Heart left ventricle (tissue), 16 donors: ENCODE results near the gene ARHGAP29. TPM values are rescaled to one million over a fixed set of nuclear protein-coding genes. Genes with fewer than 3 reads are reported as not detected.

ENCODE experiments used
- ATAC-seq, 4 donors: fragments of 200-7000 bp; cut with Tn5 transposase; one replicate each; pipeline ENCODE4 v1.9.1; 2020 to 2022; ENCODE audit warnings: moderate library complexity in 4 of 4, mild to moderate bottlenecking in 3 of 4, moderate number of reproducible peaks in 1 of 4
- DNase-seq, 5 donors: peaks; one replicate each; pipeline ENCODE4 v3.0.0-alpha.2; 2020
- H3K27ac ChIP-seq, 12 donors: fragments of 200-600 bp; sonication (generic) in 4 of 12; one replicate each; pipeline versions ENCODE4 v1.5.0 to v1.8.0; 2016 to 2022; ENCODE audit warnings: mild to moderate bottlenecking in 2 of 12
- H3K27me3 ChIP-seq, 9 donors: fragments of 200-600 bp; sonication (generic) in 2 of 9; one replicate each; pipeline versions ENCODE4 v1.5.1 to v1.8.0; 2016 to 2022; ENCODE audit warnings: mild to moderate bottlenecking in 3 of 9
- H3K36me3 ChIP-seq, 9 donors: fragments of 200-600 bp; sonication (generic) in 2 of 9; one replicate each; pipeline versions ENCODE4 v1.5.0 to v1.8.0; 2018 to 2022; ENCODE audit warnings: mild to moderate bottlenecking in 2 of 9
- H3K4me1 ChIP-seq, 12 donors: fragments of 200-600 bp; sonication (generic) in 4 of 12; one replicate each; pipeline versions ENCODE4 v1.5.0 to v1.8.0; 2016 to 2022; ENCODE audit warnings: mild to moderate bottlenecking in 3 of 12
- H3K4me3 ChIP-seq, 12 donors: fragments of 200-600 bp; sonication (generic) in 4 of 12; one replicate each; pipeline versions ENCODE4 v1.5.0 to v1.8.0; 2017 to 2022; ENCODE audit warnings: mild to moderate bottlenecking in 9 of 12, moderate library complexity in 4 of 12
- H3K9me3 ChIP-seq, 12 donors: fragments of 200-600 bp; sonication (generic) in 4 of 12; one replicate each; pipeline versions ENCODE4 v1.5.0 to v1.8.0; 2016 to 2022; ENCODE audit warnings: mild to moderate bottlenecking in 1 of 12
- CTCF ChIP-seq, 12 donors: fragments of 200-600 bp; sonication (generic) in 4 of 12; IDR thresholded peaks; one replicate each; pipeline versions ENCODE4 v1.5.0 to v1.8.0; 2018 to 2022; ENCODE audit warnings: antibody characterized with exemption in 12 of 12, mild to moderate bottlenecking in 5 of 12
- POLR2A ChIP-seq, 2 donors: fragments of 450-650 bp; IDR thresholded peaks; one replicate each; pipeline ENCODE4 v1.6.1; 2017; ENCODE audit warnings: antibody characterized with exemption in 2 of 2, mild to moderate bottlenecking in 2 of 2, moderate library complexity in 2 of 2
- WGBS, 4 donors: extraction: QIAGEN DNeasy Blood & Tissue Kit in 2 of 4; methylation state at CpG; one replicate each; pipeline versions ENCODE4 v1.1.5 to v1.1.7; 2013 to 2018; 5-methylcytosine and 5-hydroxymethylcytosine counted together
- intact Hi-C, 10 donors: fragments of 100-400 bp; cut with DNase I; formaldehyde crosslinking; loops; one replicate each; pipeline versions ENCODE4 v1.11.1 to v1.14.2; 2022
- polyA plus RNA-seq, 2 donors: library from polyadenylated mRNA; stranded (reverse); fragments of 200-250 nt; gene quantifications; one replicate each; pipeline ENCODE4 v1.2.3, GENCODE V29; 2013
- total RNA-seq, 9 donors: library from RNA; depleted of rRNA in 2 of 9; stranded (reverse); fragments of >200 nt in 2 of 9; fragmentation: NEBNext Ultra II Directional in 3 of 9; extraction: Animal tissue kit (Norgen Biotek cat#: 25700) in 3 of 9; gene quantifications; one replicate each; pipeline versions ENCODE4 v1.1.0 to v1.2.4, GENCODE V29; 2016 to 2023
- donor health status: ischemic (EF 13 %, LVEDD 7.1; RV severe dilation, severe dysfunction).
- donor health status: healthy with polysubstance abuse.
- donor health status: DM: no; HTN: yes; CAD: no.
- donor health status: DM: no; HTN: no; CAD: no.
- donor health status: ischemic (EF 25% LVEDD 6.9; RV normal size, moderate dysfunction).
- donor health status: ischemic (EF 25% LVEDD 5.7; RV mildly dilated, moderate dysfunction).
- donor health status: healthy.
- donor health status: DM: yes; HTN: yes; CAD: no.
- donor health status: ischemic (EF 35%, LVEDD 5.7; RV mildly dilated, moderate dysfunction).
- donor health status: nonischemic (EF 11% LVEDD 7.7; RV severe dilation, severe dysfunction).
- donor health status: DM: yes; HTN: yes; CAD: no.
- donor health status: PGD.
- donor health status: ischemic (EF 29% LVEDD 5.4; RV normal size, mild dysfunction).
- donor health status: nonischemic (EF 23%, LVEDD 6.1; RV moderate dilation, normal function).

The ARHGAP29 gene
- total and polyA plus RNA-seq, 11 donors: 11.0 to 35.7 (median 26.2) TPM

- no peaks in the 10 kb centered on the region for H3K36me3 ChIP-seq
- DNase-seq (no peak), ATAC-seq (peak; percentile 42 to 77 (median 66))
- no peaks in the 10 kb centered on the region for H3K9me3 ChIP-seq
- H3K27ac ChIP-seq: peak overlapping the region in 8 of 12 donors; percentile 8 to 54 (median 20)
- TF ChIP-seq CTCF (IDR thresholded peaks at IDR 0.05) (no peak), POLR2A (IDR thresholded peaks at IDR 0.05) (no peak)
- peaks cover 0 to 25% (median 0%) of the 10 kb centered on the region in 12 donors for H3K4me1 ChIP-seq
- WGBS, 4 donors: 62 to 92% (median 81%) methylated on average over 2 of the region's 2 CpGs
- H3K27me3 ChIP-seq: no peaks in the 10 kb centered on the region
- no peak overlapping the region for H3K4me3 ChIP-seq
- intact Hi-C loops: no loop called here
Observed at GRCh38 chr1:94142583-94142982, 94.8 kb downstream of the ARHGAP29 start.

GRCh38 chr1:94142022-94142421, 95.4 kb downstream of the ARHGAP29 start:
- 57 to 81% (median 68%) methylated on average over 1 of the region's 1 CpG for WGBS, 4 donors
- DNase-seq (no peak), ATAC-seq (peak in 3 of 4 donors; percentile 24 to 74 (median 69))
- TF ChIP-seq POLR2A (IDR thresholded peaks at IDR 0.05) (no peak), CTCF (IDR thresholded peaks at IDR 0.05) (no peak)
- Histone ChIP-seq H3K36me3 (no peaks in the 10 kb centered on the region), H3K27me3 (no peaks in the 10 kb centered on the region), H3K27ac (peak overlapping the region in 8 of 12 donors; percentile 8 to 54 (median 36)), H3K4me1 (peaks cover 0 to 25% (median 0%) of the 10 kb centered on the region in 12 donors), H3K9me3 (no peaks in the 10 kb centered on the region), H3K4me3 (peak overlapping the region in 1 of 12 donors; percentile 10)
- intact Hi-C loops: no loop called here

GRCh38 chr1:94132111-94132510, 105.3 kb downstream of the ARHGAP29 start:
- 93 to 99% (median 95%) methylated on average over 5 of the region's 5 CpGs for WGBS, 4 donors

More at GRCh38 chr1:94132111-94132510, 105.3 kb downstream of the ARHGAP29 start:
- ATAC-seq (no peak), DNase-seq (no peak)
- H3K4me3 ChIP-seq: no peak overlapping the region
- intact Hi-C loops: no loop called here
- no peak overlapping the region for H3K27ac ChIP-seq
- H3K27me3 ChIP-seq: no peaks in the 10 kb centered on the region
- H3K9me3 ChIP-seq: peaks cover 0 to 14% (median 0%) of the 10 kb centered on the region in 12 donors
- H3K4me1 ChIP-seq: peaks cover 0 to 8% (median 0%) of the 10 kb centered on the region in 12 donors
- TF ChIP-seq CTCF (IDR thresholded peaks at IDR 0.05) (no peak), POLR2A (IDR thresholded peaks at IDR 0.05) (no peak)
- no peaks in the 10 kb centered on the region for H3K36me3 ChIP-seq
